Stimulated activated CD8-positive, alpha-beta memory T cell treated with anti-CD3 and anti-CD28 coated beads, Interleukin-7, amount 100 ng/mL, for 1 hour (primary cell): ENCODE data around the gene PGAP1.

Source experiments
- DNase-seq, 2 donors: peaks; one replicate each; pipeline ENCODE4 v3.0.0-alpha.2; 2020; ENCODE audit warnings: low read depth in 2 of 2

Gene PGAP1

GRCh38 chr2:196891136-196891535 is 35.4 kb downstream of the PGAP1 start:
- no peak for DNase-seq

- no peak for DNase-seq
These were observed 39.1 kb downstream of the PGAP1 start for GRCh38 chr2:196887431-196887830.

- no peak for DNase-seq
These were observed 42.1 kb downstream of the PGAP1 start for GRCh38 chr2:196884368-196884767.

- no peak for DNase-seq
These were observed 50.1 kb downstream of the PGAP1 start for GRCh38 chr2:196876364-196876763.

- DNase-seq: no peak
These were observed 51.1 kb downstream of the PGAP1 start for GRCh38 chr2:196875414-196875813.

- no peak for DNase-seq
These were observed 53.0 kb downstream of the PGAP1 start for GRCh38 chr2:196873511-196873910.

GRCh38 chr2:196854629-196855028 is 71.9 kb downstream of the PGAP1 start:
- no peak for DNase-seq

GRCh38 chr2:196853301-196854087 is 73.0 kb downstream of the PGAP1 start:
- no peak for DNase-seq

GRCh38 chr2:196851088-196851487 is 75.4 kb downstream of the PGAP1 start:
- DNase-seq: no peak

- no peak for DNase-seq
These were observed 76.6 kb downstream of the PGAP1 start for GRCh38 chr2:196849895-196850294.

GRCh38 chr2:196846295-196846694 is 80.2 kb downstream of the PGAP1 start:
- no peak for DNase-seq

- DNase-seq: no peak
These were observed 81.1 kb downstream of the PGAP1 start for GRCh38 chr2:196845371-196845770.

- DNase-seq: no peak
These were observed 86.3 kb downstream of the PGAP1 start for GRCh38 chr2:196840171-196840570.

GRCh38 chr2:196839574-196839973 is 86.9 kb downstream of the PGAP1 start:
- no peak for DNase-seq

- DNase-seq: no peak
These were observed 90.1 kb downstream of the PGAP1 start for GRCh38 chr2:196836440-196836839.

GRCh38 chr2:196830701-196831100 is 95.8 kb downstream of the PGAP1 start:
- no peak for DNase-seq

GRCh38 chr2:196827356-196827755 is 99.2 kb downstream of the PGAP1 start:
- no peak for DNase-seq

- DNase-seq: no peak
These were observed 102.6 kb downstream of the PGAP1 start for GRCh38 chr2:196823750-196824522.

GRCh38 chr2:196821195-196821594 is 105.3 kb downstream of the PGAP1 start:
- DNase-seq: no peak

- DNase-seq: no peak
These were observed 117.2 kb downstream of the PGAP1 start, which contains the start of gene C2orf66 for GRCh38 chr2:196809260-196809659. Gene C2orf66 (minus strand): TSS chr2:196809355. CDS start chr2:196809336, 19 bp downstream.

- no peak for DNase-seq
These were observed 118.3 kb downstream of the PGAP1 start for GRCh38 chr2:196808083-196808665.

- no peak for DNase-seq
These were observed 122.1 kb downstream of the PGAP1 start for GRCh38 chr2:196804381-196804780.

GRCh38 chr2:196802401-196802800 is 124.1 kb downstream of the PGAP1 start:
- no peak for DNase-seq
